K562 (cell line): Measurements from ENCODE around the gene DAZAP1. TPM values are rescaled to one million over a fixed set of nuclear protein-coding genes. Genes with fewer than 3 reads are reported as not detected.

Source experiments
- GTF2F1 ChIP-seq: IDR thresholded peaks from 2 replicates; pipeline ENCODE4 v1.6.1; 2011; ENCODE audit warnings: low read depth, low read length, improper control_type of control experiment
- HNRNPL ChIP-seq: fragments of 200-400 bp; formaldehyde crosslinking; IDR thresholded peaks from 2 replicates; pipeline ENCODE4 v1.6.1; 2017; ENCODE audit warnings: low read depth, mild to moderate bottlenecking, low read length
- KAT2B ChIP-seq: IDR thresholded peaks from one replicate; pipeline ENCODE4 v1.6.1; 2012; ENCODE audit warnings: low read depth, mild to moderate bottlenecking, control low read depth, inconsistent platforms, low read length, moderate library complexity
- KDM1A ChIP-seq, 2 experiments: fragments of 450-650 bp; IDR thresholded peaks; 2 replicates each; pipeline ENCODE4 v1.6.1; 2016; ENCODE audit warnings: mild to moderate bottlenecking in 2 of 2
- NCOR1 ChIP-seq: fragments of 450-650 bp; IDR thresholded peaks from 2 replicates; pipeline ENCODE4 v1.6.1; 2016; ENCODE audit warnings: mild to moderate bottlenecking, moderate library complexity
- NFYB ChIP-seq: IDR thresholded peaks from 2 replicates; pipeline ENCODE4 v1.6.1; 2011; ENCODE audit warnings: mild to moderate bottlenecking, moderate library complexity; ENCODE audit not compliant: insufficient read length; ENCODE audit errors: extremely low read depth
- PHB2 ChIP-seq: fragments of 450-650 bp; IDR thresholded peaks from 2 replicates; pipeline ENCODE4 v1.6.1; 2017; ENCODE audit warnings: low read depth
- POLR2A ChIP-seq: fragments of 450-650 bp; conservative IDR thresholded peaks from 2 replicates; pipeline ENCODE4 v1.6.1; 2016
- RCOR1 ChIP-seq, 2 experiments: IDR thresholded peaks; 2 replicates each; pipeline ENCODE4 v1.6.1; 2012; ENCODE audit warnings: low read depth in 2 of 2, low read length in 2 of 2, borderline replicate concordance in 1 of 2, improper control_type of control experiment in 1 of 2
- SMAD4 ChIP-seq: fragments of 250-450 bp; sonication (Bioruptor Pico); conservative IDR thresholded peaks from 2 replicates; pipeline ENCODE4 v1.8.0; 2021; ENCODE audit warnings: inconsistent platforms, mild to moderate bottlenecking, moderate library complexity
- SNRNP70 ChIP-seq: fragments of 200-400 bp; formaldehyde crosslinking; optimal IDR thresholded peaks from 2 replicates; pipeline ENCODE3; 2017; ENCODE audit warnings: low read depth, low read length
- SREBF2 ChIP-seq: sonication (generic); formaldehyde crosslinking; IDR thresholded peaks from 2 replicates; pipeline ENCODE4 v1.4.0; 2020; ENCODE audit warnings: mild to moderate bottlenecking, missing genetic modification reagents
- TCF3 ChIP-seq: sonication (generic); formaldehyde crosslinking; IDR thresholded peaks from 2 replicates; pipeline ENCODE4 v1.4.0; 2020; ENCODE audit warnings: mild to moderate bottlenecking, missing genetic modification reagents
- TGIF2 ChIP-seq: sonication (generic); formaldehyde crosslinking; IDR thresholded peaks from 2 replicates; pipeline ENCODE4 v1.8.1; 2022; ENCODE audit warnings: mild to moderate bottlenecking, missing genetic modification reagents, moderate library complexity
- U2AF1 ChIP-seq: fragments of 200-400 bp; formaldehyde crosslinking; optimal IDR thresholded peaks from 2 replicates; pipeline ENCODE3; 2017; ENCODE audit warnings: mild to moderate bottlenecking, low read depth, low read length, moderate library complexity
- ZFP36 ChIP-seq: fragments of 150-350 bp; IDR thresholded peaks from 2 replicates; pipeline ENCODE4 v1.6.1; 2018; ENCODE audit warnings: low read length, low read depth; ENCODE audit not compliant: partially characterized antibody
- ZNF175 ChIP-seq: fragments of 200-800 bp; sonication (Bioruptor generic); IDR thresholded peaks from 2 replicates; pipeline ENCODE4 v1.6.1; 2016; ENCODE audit warnings: low read depth, mild to moderate bottlenecking, missing genetic modification characterization, missing compliant biosample characterization
- ZNF212 ChIP-seq: fragments of 450-650 bp; formaldehyde crosslinking; IDR thresholded peaks from 2 replicates; pipeline ENCODE4 v1.4.0; 2020; ENCODE audit warnings: mild to moderate bottlenecking
- ZNF75A ChIP-seq: fragments of 450-650 bp; formaldehyde crosslinking; IDR thresholded peaks from 2 replicates; pipeline ENCODE4 v1.4.0; 2020; ENCODE audit warnings: mild to moderate bottlenecking
- polyA plus RNA-seq, 8 experiments: library from polyadenylated mRNA; depleted of rRNA in 4 of 8; stranded (reverse) in 5 of 8; unstranded in 3 of 8; fragments of >200 nt; fragmentation: Nextera tagmentation in 2 of 8; fragmentation: Illumina TruSeq in 1 of 8; extraction: Ambion mirVana in 2 of 8; extraction: Trizol in 1 of 8; gene quantifications; 2 replicates each; pipeline versions ENCODE4 v1.2.1 to v1.2.3, GENCODE V29; 2011 to 2014; ENCODE audit warnings: inconsistent platforms in 1 of 8, missing spikeins in 1 of 8
- total RNA-seq, 7 experiments: library from RNA; depleted of rRNA in 6 of 7; stranded (reverse); fragments of >200 nt in 6 of 7; fragmentation: Illumina TruSeq in 2 of 7; extraction: Trizol in 2 of 7; gene quantifications; 2 replicates each; pipeline versions ENCODE4 v1.2.1 to v1.2.3, GENCODE V29; 2011 to 2021; ENCODE audit warnings: low replicate concordance in 1 of 7
- TF ChIP-seq, protein P1 (sequence below): conservative IDR thresholded peaks from 2 replicates; pipeline ENCODE4 v1.6.1; 2011; ENCODE audit warnings: low read depth, mild to moderate bottlenecking, low read length; ENCODE audit not compliant: control insufficient read depth
- TF ChIP-seq, protein P2 (sequence below): fragments of 250-450 bp; sonication (Bioruptor Pico); IDR thresholded peaks from 2 replicates; pipeline ENCODE4 v1.5.0; 2021; ENCODE audit warnings: mild to moderate bottlenecking, borderline replicate concordance
- TF ChIP-seq, protein P3 (sequence below): fragments of 450-650 bp; IDR thresholded peaks from one replicate; pipeline ENCODE4 v1.6.1; 2018; ENCODE audit warnings: mild to moderate bottlenecking, moderate library complexity; ENCODE audit not compliant: partially characterized antibody

The DAZAP1 gene
- total and polyA plus RNA-seq, 9 of the 15 experiments (the other 6 are each of a cell fraction or from before 2014, with no cell fraction given) = 10.8 to 289 (median 142) TPM

DNA sequence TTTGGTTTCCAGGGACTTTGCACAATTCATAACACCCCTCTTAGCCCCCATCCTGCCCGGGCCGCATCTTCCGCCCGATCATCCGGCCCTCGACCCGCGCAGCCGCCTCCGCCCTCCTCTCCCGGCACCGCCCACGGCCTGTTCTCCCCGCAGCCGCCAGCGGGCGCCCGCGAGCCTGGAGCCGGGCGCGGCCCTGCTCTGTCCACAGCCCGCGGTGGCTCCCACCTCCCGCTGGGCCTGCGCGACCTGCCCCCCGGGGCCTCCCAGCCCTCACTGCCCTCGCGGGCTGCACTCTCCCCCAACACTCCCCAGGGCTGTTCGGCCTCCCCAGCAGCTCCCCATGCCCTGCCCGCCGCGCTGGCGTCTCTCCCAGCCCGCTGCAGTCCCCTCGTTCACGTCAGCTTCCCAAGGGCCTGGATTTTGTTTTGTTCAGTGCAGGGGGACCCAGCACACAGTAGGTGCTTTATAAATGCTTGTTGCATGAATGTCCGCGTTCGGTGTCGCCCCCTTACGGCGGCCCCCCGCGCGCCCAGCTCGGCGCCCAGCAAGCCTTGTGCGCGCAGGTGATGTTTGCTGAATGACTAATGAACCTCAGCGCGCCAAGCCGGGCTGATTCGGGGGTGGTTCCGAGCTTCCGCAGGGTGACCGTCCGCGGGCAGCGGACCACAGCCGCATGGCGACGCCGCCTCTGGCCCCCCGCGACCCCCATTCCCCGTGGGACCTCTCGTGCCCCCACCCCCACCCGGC lies 38.0 kb downstream of the DAZAP1 start (continued):
- TF ChIP-seq KAT2B = no peak
- no peak for TF ChIP-seq PHB2
- no peak for TF ChIP-seq GTF2F1
- peak; percentile 61; the same call in 1 of the 2 replicates for TF ChIP-seq SMAD4 (CRISPR knock-in tag)
- no peak for TF ChIP-seq POLR2A
- no peak for TF ChIP-seq SNRNP70
- peak; percentile 78 for TF ChIP-seq ZFP36
- no peak for TF ChIP-seq ZNF175
- peak; percentile 63; the same call in 1 of the 2 replicates for TF ChIP-seq HNRNPL
- 0 out of 2 replicates have a peak, but pooled peaks have one; percentile 4 for TF ChIP-seq NCOR1
- TF ChIP-seq, protein P1, sequence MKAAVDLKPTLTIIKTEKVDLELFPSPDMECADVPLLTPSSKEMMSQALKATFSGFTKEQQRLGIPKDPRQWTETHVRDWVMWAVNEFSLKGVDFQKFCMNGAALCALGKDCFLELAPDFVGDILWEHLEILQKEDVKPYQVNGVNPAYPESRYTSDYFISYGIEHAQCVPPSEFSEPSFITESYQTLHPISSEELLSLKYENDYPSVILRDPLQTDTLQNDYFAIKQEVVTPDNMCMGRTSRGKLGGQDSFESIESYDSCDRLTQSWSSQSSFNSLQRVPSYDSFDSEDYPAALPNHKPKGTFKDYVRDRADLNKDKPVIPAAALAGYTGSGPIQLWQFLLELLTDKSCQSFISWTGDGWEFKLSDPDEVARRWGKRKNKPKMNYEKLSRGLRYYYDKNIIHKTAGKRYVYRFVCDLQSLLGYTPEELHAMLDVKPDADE = no peak
- TF ChIP-seq RCOR1 (IDR thresholded peaks at IDR 0.05; ENCODE audit: borderline replicate concordance in 1 of 2, low read depth in 2 of 2, low read length in 2 of 2) = peak in 1 of 2 experiments; percentile 74; a peak in 2 of 4 replicates
- TF ChIP-seq TGIF2 (CRISPR knock-in tag) = no peak
- TF ChIP-seq, protein P2, sequence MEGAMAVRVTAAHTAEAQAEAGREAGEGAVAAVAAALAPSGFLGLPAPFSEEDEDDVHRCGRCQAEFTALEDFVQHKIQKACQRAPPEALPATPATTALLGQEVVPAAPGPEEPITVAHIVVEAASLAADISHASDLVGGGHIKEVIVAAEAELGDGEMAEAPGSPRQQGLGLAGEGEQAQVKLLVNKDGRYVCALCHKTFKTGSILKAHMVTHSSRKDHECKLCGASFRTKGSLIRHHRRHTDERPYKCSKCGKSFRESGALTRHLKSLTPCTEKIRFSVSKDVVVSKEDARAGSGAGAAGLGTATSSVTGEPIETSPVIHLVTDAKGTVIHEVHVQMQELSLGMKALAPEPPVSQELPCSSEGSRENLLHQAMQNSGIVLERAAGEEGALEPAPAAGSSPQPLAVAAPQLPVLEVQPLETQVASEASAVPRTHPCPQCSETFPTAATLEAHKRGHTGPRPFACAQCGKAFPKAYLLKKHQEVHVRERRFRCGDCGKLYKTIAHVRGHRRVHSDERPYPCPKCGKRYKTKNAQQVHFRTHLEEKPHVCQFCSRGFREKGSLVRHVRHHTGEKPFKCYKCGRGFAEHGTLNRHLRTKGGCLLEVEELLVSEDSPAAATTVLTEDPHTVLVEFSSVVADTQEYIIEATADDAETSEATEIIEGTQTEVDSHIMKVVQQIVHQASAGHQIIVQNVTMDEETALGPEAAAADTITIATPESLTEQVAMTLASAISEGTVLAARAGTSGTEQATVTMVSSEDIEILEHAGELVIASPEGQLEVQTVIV = no peak
- TF ChIP-seq ZNF212 = no peak
- no peak for TF ChIP-seq NFYB
- TF ChIP-seq, protein P3, sequence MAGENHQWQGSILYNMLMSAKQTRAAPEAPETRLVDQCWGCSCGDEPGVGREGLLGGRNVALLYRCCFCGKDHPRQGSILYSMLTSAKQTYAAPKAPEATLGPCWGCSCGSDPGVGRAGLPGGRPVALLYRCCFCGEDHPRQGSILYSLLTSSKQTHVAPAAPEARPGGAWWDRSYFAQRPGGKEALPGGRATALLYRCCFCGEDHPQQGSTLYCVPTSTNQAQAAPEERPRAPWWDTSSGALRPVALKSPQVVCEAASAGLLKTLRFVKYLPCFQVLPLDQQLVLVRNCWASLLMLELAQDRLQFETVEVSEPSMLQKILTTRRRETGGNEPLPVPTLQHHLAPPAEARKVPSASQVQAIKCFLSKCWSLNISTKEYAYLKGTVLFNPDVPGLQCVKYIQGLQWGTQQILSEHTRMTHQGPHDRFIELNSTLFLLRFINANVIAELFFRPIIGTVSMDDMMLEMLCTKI = no peak
- 0 out of 2 replicates have a peak, but pooled peaks have one; percentile 15 for TF ChIP-seq TCF3 (CRISPR knock-in tag)
- TF ChIP-seq U2AF1 = peak; percentile 90
- peak; percentile 72 to 80; a peak in 3 of 4 replicates for TF ChIP-seq KDM1A (IDR thresholded peaks at IDR 0.05)
- TF ChIP-seq SREBF2 (CRISPR knock-in tag) = no peak
- TF ChIP-seq ZNF75A (CRISPR knock-in tag) = no peak
